HCT116 (cell line): ENCODE data around the gene EPYC. TPM values are rescaled to one million over a fixed set of nuclear protein-coding genes. Genes with fewer than 3 reads are reported as not detected.

Experiments
- ATAC-seq: fragments of 200-7000 bp; cut with Tn5 transposase; 2 replicates; pipeline ENCODE4 v1.9.1; 2020; ENCODE audit warnings: mild to moderate bottlenecking, moderate library complexity
- BruUV-seq: library from RNA; stranded (reverse); fragments of 400-500 nt; replicated peaks from 2 replicates; lab custom pipeline; 2021; lab: Mats Ljungman, UMichigan
- CTCF ChIA-PET: fragments of 300-600 bp; sonication (Branson Sonifier 250); formaldehyde crosslinking; loops from one replicate; lab custom pipeline; 2021; ENCODE audit warnings: antibody characterized with exemption; lab: Charles Lee
- POLR2A ChIA-PET: fragments of 300-600, 350-600 bp; sonication (Branson Sonifier 250); formaldehyde crosslinking; loops from one replicate; lab custom pipeline; 2021; ENCODE audit warnings: antibody characterized with exemption; lab: Charles Lee
- RAD21 ChIA-PET, 2 experiments: fragments of 300-600 bp; sonication (Branson Sonifier 250); formaldehyde crosslinking; loops; one replicate each; lab custom pipeline; 2023; ENCODE audit warnings: low total read pairs in 2 of 2; ENCODE audit not compliant: uncharacterized antibody in 2 of 2, unreplicated experiment in 2 of 2, low non-redundant PET in 1 of 2; lab: Charles Lee
- DNase-seq: peaks from one replicate; pipeline ENCODE4 v3.0.0-alpha.2; 2010; ENCODE audit warnings: low read depth, low spot score
- H2AFZ ChIP-seq: fragments of 200-600 bp; shearing (Covaris generic), sonication (generic); 2 replicates; pipeline ENCODE4 v1.6.1; 2017; ENCODE audit warnings: low read depth, mixed run types, mixed read lengths, antibody characterized with exemption, low read length; ENCODE audit not compliant: poor library complexity, severe bottlenecking
- H3K27ac ChIP-seq: 2 replicates; pipeline ENCODE4 v1.5.1; 2012; ENCODE audit warnings: low read depth, low read length
- H3K27me3 ChIP-seq: fragments of 200-600 bp; sonication (generic); 2 replicates; pipeline ENCODE4 v1.6.1; 2016; ENCODE audit warnings: mixed run types, low read length, mixed read lengths; ENCODE audit not compliant: insufficient read depth
- H3K36me3 ChIP-seq, 2 experiments: fragments of 200-500 bp in 1 of 2; fragments of 200-600 bp in 1 of 2; sonication (Bioruptor generic) in 1 of 2; sonication (generic) in 1 of 2; 2 replicates each; pipeline versions ENCODE4 v1.5.1 to v1.6.1; 2014 to 2016; ENCODE audit warnings: low read length in 2 of 2, inconsistent platforms in 1 of 2, mixed read lengths in 1 of 2, mixed run types in 1 of 2; ENCODE audit not compliant: insufficient read depth in 2 of 2, control insufficient read depth in 1 of 2
- H3K4me1 ChIP-seq, 2 experiments: fragments of 200-600 bp in 1 of 2; sonication (generic) in 1 of 2; 2 replicates each; pipeline versions ENCODE4 v1.5.1 to v1.6.1; 2012 to 2017; ENCODE audit warnings: low read length in 2 of 2, inconsistent platforms in 1 of 2, mild to moderate bottlenecking in 1 of 2, mixed read lengths in 1 of 2, mixed run types in 1 of 2, moderate library complexity in 1 of 2; ENCODE audit not compliant: insufficient read depth in 2 of 2, control insufficient read depth in 1 of 2
- H3K4me2 ChIP-seq: fragments of 200-600 bp; sonication (generic); 2 replicates; pipeline ENCODE4 v1.6.1; 2017; ENCODE audit warnings: mixed run types, low read length, mixed read lengths
- H3K4me3 ChIP-seq, 2 experiments: fragments of 200-600 bp in 1 of 2; sonication (generic) in 1 of 2; replicated peaks in 1 of 2; 2 replicates each; pipeline ENCODE4 v1.5.1; 2011 to 2016; ENCODE audit warnings: low read length in 2 of 2, control low read depth in 1 of 2, low read depth in 1 of 2, mild to moderate bottlenecking in 1 of 2, mixed read lengths in 1 of 2, mixed run types in 1 of 2
- H3K79me2 ChIP-seq: fragments of 200-600 bp; sonication (generic); 2 replicates; pipeline ENCODE4 v1.6.1; 2017; ENCODE audit warnings: mild to moderate bottlenecking, mixed run types, low read length, moderate library complexity, mixed read lengths; ENCODE audit not compliant: insufficient read depth
- H3K9ac ChIP-seq: fragments of 200-600 bp; sonication (generic); 2 replicates; pipeline ENCODE4 v1.6.1; 2016; ENCODE audit warnings: low read length, mixed read lengths
- H3K9me2 ChIP-seq: fragments of 200-600 bp; sonication (generic), shearing (Covaris generic); 2 replicates; pipeline ENCODE4 v1.6.1; 2017; ENCODE audit warnings: mixed run types, mild to moderate bottlenecking, moderate library complexity; ENCODE audit not compliant: insufficient read depth
- H3K9me3 ChIP-seq, 2 experiments: fragments of 200-500 bp in 1 of 2; fragments of 200-600 bp in 1 of 2; sonication (Bioruptor generic) in 1 of 2; sonication (generic) in 1 of 2; 2 replicates each; pipeline ENCODE4 v1.6.1; 2014 to 2017; ENCODE audit warnings: low read length in 2 of 2, mixed read lengths in 2 of 2, inconsistent platforms in 1 of 2, low read depth in 1 of 2, mild to moderate bottlenecking in 1 of 2, mixed run types in 1 of 2, moderate library complexity in 1 of 2; ENCODE audit not compliant: control insufficient read depth in 1 of 2, insufficient read depth in 1 of 2
- H4K20me1 ChIP-seq: fragments of 200-600 bp; sonication (generic), shearing (Covaris generic); 2 replicates; pipeline ENCODE4 v1.6.1; 2017; ENCODE audit warnings: mixed run types, mild to moderate bottlenecking, moderate library complexity; ENCODE audit not compliant: insufficient read depth
- ATF3 ChIP-seq: IDR thresholded peaks from 2 replicates; pipeline ENCODE4 v1.6.1; 2012
- CTCF ChIP-seq, 3 experiments: fragments of 200-600 bp in 1 of 3; sonication (generic) in 1 of 3; IDR thresholded peaks in 2 of 3; conservative IDR thresholded peaks in 1 of 3; 2 replicates each; pipeline ENCODE4 v1.5.1; 2012 to 2017; ENCODE audit warnings: low read depth in 2 of 3, low read length in 2 of 3, antibody characterized with exemption in 1 of 3, borderline replicate concordance in 1 of 3, control low read depth in 1 of 3, mild to moderate bottlenecking in 1 of 3, mixed read lengths in 1 of 3, mixed run types in 1 of 3, moderate library complexity in 1 of 3; ENCODE audit not compliant: insufficient read depth in 1 of 3
- ELF1 ChIP-seq: IDR thresholded peaks from 2 replicates; pipeline ENCODE4 v1.6.1; 2012; ENCODE audit warnings: low read depth, borderline replicate concordance
- EZH2phosphoT487 ChIP-seq: fragments of 200-600 bp; IDR thresholded peaks from 2 replicates; pipeline ENCODE4 v1.6.1; 2018; ENCODE audit warnings: antibody characterized with exemption, borderline replicate concordance
- FOSL1 ChIP-seq: IDR thresholded peaks from 2 replicates; pipeline ENCODE4 v1.6.1; 2012; ENCODE audit warnings: low read depth
- JUND ChIP-seq: IDR thresholded peaks from 2 replicates; pipeline ENCODE4 v1.6.1; 2012
- POLR2A ChIP-seq: IDR thresholded peaks from 2 replicates; pipeline ENCODE4 v1.7.0; 2011; ENCODE audit warnings: borderline replicate concordance; ENCODE audit not compliant: insufficient read depth, insufficient read length; ENCODE audit errors: extremely low read depth
- POLR2AphosphoS5 ChIP-seq: IDR thresholded peaks from 2 replicates; pipeline ENCODE4 v1.6.1; 2011; ENCODE audit warnings: mild to moderate bottlenecking, low read depth, low read length, moderate library complexity
- RAD21 ChIP-seq: IDR thresholded peaks from 2 replicates; pipeline ENCODE4 v1.6.1; 2012; ENCODE audit warnings: low read depth, mild to moderate bottlenecking
- REST ChIP-seq: IDR thresholded peaks from 2 replicates; pipeline ENCODE4 v1.6.1; 2012; ENCODE audit warnings: low read depth
- SIN3A ChIP-seq: IDR thresholded peaks from 2 replicates; pipeline ENCODE4 v1.6.1; 2012; ENCODE audit warnings: low read depth
- SP1 ChIP-seq: IDR thresholded peaks from 2 replicates; pipeline ENCODE4 v1.6.1; 2012; ENCODE audit warnings: low read depth
- TCF7L2 ChIP-seq: IDR thresholded peaks from 2 replicates; pipeline ENCODE4 v1.7.0; 2011; ENCODE audit warnings: borderline replicate concordance, inconsistent platforms; ENCODE audit not compliant: insufficient read depth, insufficient read length; ENCODE audit errors: extremely low read depth
- ZFX ChIP-seq: fragments of 450-650 bp; IDR thresholded peaks from 2 replicates; pipeline ENCODE4 v1.6.1; 2017
- intact Hi-C: fragments of 100-400 bp; cut with micrococcal nuclease; formaldehyde crosslinking; loops from 2 replicates; pipeline ENCODE4 v1.10.0; 2022
- total RNA-seq: library from RNA; stranded (reverse); gene quantifications from one replicate; pipeline ENCODE4 v1.2.1, GENCODE V29; 2021; ENCODE audit not compliant: unreplicated experiment

The EPYC gene
- total RNA-seq, 1 experiment from 2014 or later = not detected

GRCh38 chr12:90945070-90945649, 59.6 kb downstream of the EPYC start:
- no peaks in the 10 kb centered on the region for H3K9me3 ChIP-seq
- RAD21 ChIA-PET = interaction anchor here (0.6 to 1.5 kb wide), 3 partner anchors 410 to 411 kb away, joined by 3 to 6 read pairs (median 3); no protein-coding TSS in a partner anchor
- no peaks in the 10 kb centered on the region for H3K4me1 ChIP-seq
- H3K79me2 ChIP-seq = no peaks in the 10 kb centered on the region
- H3K27me3 ChIP-seq = no peaks in the 10 kb centered on the region
- CTCF ChIA-PET = interaction anchor here (0.6 to 3.0 kb wide), 15 partner anchors 9 to 1401 kb away, joined by 3 to 37 read pairs (median 4); no protein-coding TSS in a partner anchor
- POLR2A ChIA-PET = interaction anchor here (1.0 kb wide), 1 partner anchor 14 kb away, joined by 4 read pairs; no protein-coding TSS in a partner anchor
- H3K27ac ChIP-seq = no peak overlapping the region
- intact Hi-C loops = loop anchor here (1.0 to 10.0 kb wide), 2 partner anchors 422 to 1470 kb away; no protein-coding TSS in a partner anchor
- H3K36me3 ChIP-seq = no peaks in the 10 kb centered on the region
- peak; percentile 21 for DNase-seq
- TF ChIP-seq CTCF (IDR thresholded peaks at IDR 0.05 in 2 of 3, conservative IDR thresholded peaks at IDR 0.05 in 1 of 3; ENCODE audit: borderline replicate concordance in 1 of 3, insufficient read depth in 1 of 3, low read depth in 2 of 3, low read length in 2 of 3) (peak; percentile 44 to 59 (median 54); a peak in 5 of 6 replicates), POLR2AphosphoS5 (no peak), RAD21 (peak; percentile 52)
- TF ChIP-seq, all 23 proteins: peak for 2
- Histone ChIP-seq H4K20me1 (no peaks in the 10 kb centered on the region), H3K4me2 (no peak overlapping the region), H2AFZ (no peak overlapping the region), H3K9me2 (no peaks in the 10 kb centered on the region), H3K9ac (no peak overlapping the region), H3K4me3 (no peak overlapping the region)
- BruUV-seq = no TSS peak
- peak; percentile 81 for ATAC-seq

- ChIA-PET RAD21 (no interaction called here), CTCF (interaction anchor here (0.5 to 0.9 kb wide), 2 partner anchors 37 to 187 kb away, joined by 3 read pairs; no protein-coding TSS in a partner anchor)
- no TSS peak for BruUV-seq
- no peak for TF ChIP-seq ATF3
- no peak for TF ChIP-seq RAD21
- TF ChIP-seq ZFX = no peak
- no peak for TF ChIP-seq EZH2phosphoT487
- no peak for TF ChIP-seq POLR2A
- no peak for TF ChIP-seq SIN3A
- no peak for TF ChIP-seq ELF1
- no peak for TF ChIP-seq FOSL1
- TF ChIP-seq REST = no peak
- no peak for TF ChIP-seq SP1
- no peak for TF ChIP-seq JUND
- no peak for TF ChIP-seq TCF7L2
Observed at GRCh38 chr12:90943255-90943654, 61.5 kb downstream of the EPYC start.

More at GRCh38 chr12:90943255-90943654, 61.5 kb downstream of the EPYC start:
- Histone ChIP-seq H3K4me2 (no peak overlapping the region), H3K4me1 (peaks cover 0 to 6% of the 10 kb centered on the region in 2 experiments; a peak in 2 of 4 replicates), H4K20me1 (no peaks in the 10 kb centered on the region), H3K4me3 (no peak overlapping the region), H3K79me2 (no peaks in the 10 kb centered on the region), H3K36me3 (no peaks in the 10 kb centered on the region), H3K9me2 (no peaks in the 10 kb centered on the region), H3K9ac (no peak overlapping the region), H3K27me3 (no peaks in the 10 kb centered on the region), H3K9me3 (no peaks in the 10 kb centered on the region), H2AFZ (peak overlapping the region; percentile 22), H3K27ac (no peak overlapping the region)
- POLR2A ChIA-PET = no interaction called here
- ATAC-seq (no peak), DNase-seq (no peak)
- intact Hi-C loops = loop anchor here (10.0 kb wide), 1 partner anchor 1468 kb away; no protein-coding TSS in a partner anchor
